ENCODE results near the gene SCN3B.

SCN3B gene

GRCh38 chr11:123594921-123595320 is 59.5 kb downstream of the SCN3B start:
- DNase-seq (ENCODE audit: low read depth, low spot score) = no peak

- DNase-seq (ENCODE audit: low read depth, low spot score) = no peak
These were observed 60.1 kb downstream of the SCN3B start for GRCh38 chr11:123594188-123594901.

GRCh38 chr11:123593570-123593969 is 60.9 kb downstream of the SCN3B start:
- DNase-seq (ENCODE audit: low read depth, low spot score) = no peak

- no peak for DNase-seq (ENCODE audit: low read depth, low spot score)
These were observed 64.0 kb downstream of the SCN3B start for GRCh38 chr11:123590296-123590912.

GRCh38 chr11:123588864-123589262 is 65.6 kb downstream of the SCN3B start:
- DNase-seq (ENCODE audit: low read depth, low spot score) = no peak

GRCh38 chr11:123588117-123588863 is 66.1 kb downstream of the SCN3B start:
- no peak for DNase-seq (ENCODE audit: low read depth, low spot score)

GRCh38 chr11:123587559-123587958 is 66.9 kb downstream of the SCN3B start:
- DNase-seq (ENCODE audit: low read depth, low spot score) = no peak

- DNase-seq (ENCODE audit: low read depth, low spot score) = no peak
These were observed 67.4 kb downstream of the SCN3B start for GRCh38 chr11:123587044-123587443.

- DNase-seq (ENCODE audit: low read depth, low spot score) = no peak
These were observed 67.9 kb downstream of the SCN3B start for GRCh38 chr11:123586568-123586967.

- DNase-seq (ENCODE audit: low read depth, low spot score) = no peak
These were observed 68.7 kb downstream of the SCN3B start for GRCh38 chr11:123585706-123586105.

- no peak for DNase-seq (ENCODE audit: low read depth, low spot score)
These were observed 69.2 kb downstream of the SCN3B start for GRCh38 chr11:123585206-123585605.

GRCh38 chr11:123584737-123585136 is 69.7 kb downstream of the SCN3B start:
- DNase-seq (ENCODE audit: low read depth, low spot score) = no peak

- no peak for DNase-seq (ENCODE audit: low read depth, low spot score)
These were observed 70.2 kb downstream of the SCN3B start for GRCh38 chr11:123584186-123584585.

- no peak for DNase-seq (ENCODE audit: low read depth, low spot score)
These were observed 71.4 kb downstream of the SCN3B start for GRCh38 chr11:123582992-123583504.

- DNase-seq (ENCODE audit: low read depth, low spot score) = no peak
These were observed 72.6 kb downstream of the SCN3B start for GRCh38 chr11:123581651-123582399.

GRCh38 chr11:123580557-123581275 is 73.7 kb downstream of the SCN3B start:
- peak; percentile 43 for DNase-seq (ENCODE audit: low read depth, low spot score)

GRCh38 chr11:123580137-123580536 is 74.3 kb downstream of the SCN3B start:
- no peak for DNase-seq (ENCODE audit: low read depth, low spot score)

GRCh38 chr11:123579482-123579812 is 75.0 kb downstream of the SCN3B start:
- DNase-seq (ENCODE audit: low read depth, low spot score) = no peak

Measured in activated naive CD8-positive, alpha-beta T cell treated with anti-CD3 and anti-CD28 coated beads, Interleukin-2, amount 50 U/mL, for 16 hours (primary cell).